Measurements from ENCODE around the gene ETS2. TPM values are rescaled to one million over a fixed set of nuclear protein-coding genes. Genes with fewer than 3 reads are reported as not detected.

Gene ETS2
- total RNA-seq, 2 experiments from 2014 or later, result 28.1 to 29.7 TPM

DNA sequence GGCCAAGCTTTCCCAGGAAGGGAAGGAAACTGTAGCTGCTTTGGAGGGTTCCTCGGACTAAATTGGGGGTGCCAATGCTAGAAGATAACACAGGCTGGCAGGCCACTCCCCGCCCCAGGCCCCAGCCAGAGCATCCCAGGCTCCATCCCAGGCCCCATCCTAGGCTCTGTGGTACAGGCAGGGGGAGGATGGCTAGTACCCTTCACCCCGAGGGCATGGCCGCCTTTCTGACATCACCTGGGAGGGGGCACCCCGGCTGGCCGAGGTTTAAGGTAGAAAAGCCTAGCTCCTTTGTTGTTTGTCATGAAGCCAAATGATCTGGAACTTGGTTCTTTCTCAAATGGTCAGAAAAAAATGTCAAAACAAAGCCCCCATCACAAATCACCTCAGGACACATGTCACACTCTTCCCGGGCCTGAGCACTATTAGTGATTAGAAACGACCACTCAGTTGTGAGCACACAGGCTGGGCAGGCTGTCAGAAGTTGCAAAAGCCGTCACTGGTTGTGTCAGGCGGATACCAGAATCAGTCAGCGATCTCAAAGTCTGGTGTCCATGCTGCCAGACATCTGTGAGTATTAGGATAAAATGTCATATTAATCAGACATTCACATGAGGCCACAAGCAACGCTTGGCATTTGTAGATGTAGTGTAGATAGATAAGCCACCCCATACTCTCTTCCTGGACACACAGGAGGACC is 31.0 kb upstream of the ETS2 start:
- no peak for ATAC-seq
- intact Hi-C loops (cut with micrococcal nuclease), result no loop called here
- POLR2A ChIA-PET, result no interaction called here

DNA sequence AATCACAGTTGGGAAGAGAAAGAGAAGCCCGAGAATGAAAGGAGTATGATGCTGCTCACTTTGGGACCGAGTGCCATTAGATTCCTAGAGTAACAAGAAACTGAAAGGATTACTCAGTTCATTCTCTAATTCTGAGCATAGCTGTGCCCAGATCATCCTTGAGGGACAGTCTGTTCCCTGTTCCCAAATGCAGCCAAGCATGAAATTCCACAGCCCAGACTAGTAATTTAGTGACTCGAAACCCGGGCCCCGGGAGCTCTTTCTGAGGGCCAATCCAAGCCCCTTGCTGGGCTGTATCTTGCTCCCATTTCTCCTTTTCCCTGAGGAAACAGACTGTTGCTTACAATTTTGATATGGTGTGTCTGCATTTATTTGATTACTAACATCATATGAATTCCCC is 30.0 kb upstream of the ETS2 start:
- peaks cover 15% of the 10 kb centered on the region for H3K36me3 Mint-ChIP-seq (ENCODE audit: low read depth)
- H3K9me3 Mint-ChIP-seq, result peaks cover 22% of the 10 kb centered on the region
- peaks cover 57% of the 10 kb centered on the region for H3K4me1 Mint-ChIP-seq (ENCODE audit: low read depth)
- POLR2A ChIA-PET, result no interaction called here
- TF ChIP-seq, protein P1, sequence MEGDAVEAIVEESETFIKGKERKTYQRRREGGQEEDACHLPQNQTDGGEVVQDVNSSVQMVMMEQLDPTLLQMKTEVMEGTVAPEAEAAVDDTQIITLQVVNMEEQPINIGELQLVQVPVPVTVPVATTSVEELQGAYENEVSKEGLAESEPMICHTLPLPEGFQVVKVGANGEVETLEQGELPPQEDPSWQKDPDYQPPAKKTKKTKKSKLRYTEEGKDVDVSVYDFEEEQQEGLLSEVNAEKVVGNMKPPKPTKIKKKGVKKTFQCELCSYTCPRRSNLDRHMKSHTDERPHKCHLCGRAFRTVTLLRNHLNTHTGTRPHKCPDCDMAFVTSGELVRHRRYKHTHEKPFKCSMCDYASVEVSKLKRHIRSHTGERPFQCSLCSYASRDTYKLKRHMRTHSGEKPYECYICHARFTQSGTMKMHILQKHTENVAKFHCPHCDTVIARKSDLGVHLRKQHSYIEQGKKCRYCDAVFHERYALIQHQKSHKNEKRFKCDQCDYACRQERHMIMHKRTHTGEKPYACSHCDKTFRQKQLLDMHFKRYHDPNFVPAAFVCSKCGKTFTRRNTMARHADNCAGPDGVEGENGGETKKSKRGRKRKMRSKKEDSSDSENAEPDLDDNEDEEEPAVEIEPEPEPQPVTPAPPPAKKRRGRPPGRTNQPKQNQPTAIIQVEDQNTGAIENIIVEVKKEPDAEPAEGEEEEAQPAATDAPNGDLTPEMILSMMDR (IDR thresholded peaks at IDR 0.05), result no peak
- DNase-seq, result no peak
- peaks cover 10% of the 10 kb centered on the region for H3K27me3 Mint-ChIP-seq
- no peak for ATAC-seq
- intact Hi-C loops (cut with micrococcal nuclease), result loop anchor here (1.0 kb wide), 1 partner anchor 11 kb away; no protein-coding TSS in a partner anchor
- no peak overlapping the region for H3K4me3 Mint-ChIP-seq
- no peak overlapping the region for H3K27ac Mint-ChIP-seq
- CTCF ChIA-PET, result interaction anchor here (1.2 kb wide), 1 partner anchor 27 kb away, joined by 3 read pairs; no protein-coding TSS in a partner anchor

More for the DNA sequence above, 31.0 kb upstream of the ETS2 start:
- no peak for DNase-seq
- Mint-ChIP-seq H3K36me3 (ENCODE audit: low read depth) (peaks cover 15% of the 10 kb centered on the region), H3K27me3 (peaks cover 10% of the 10 kb centered on the region), H3K27ac (no peak overlapping the region), H3K4me3 (no peak overlapping the region), H3K4me1 (ENCODE audit: low read depth) (peaks cover 51% of the 10 kb centered on the region), H3K9me3 (peaks cover 19% of the 10 kb centered on the region)
- CTCF ChIA-PET, result interaction anchor here (1.2 to 1.7 kb wide), 2 partner anchors 28 to 32 kb away, joined by 3 read pairs; no protein-coding TSS in a partner anchor
- TF ChIP-seq, protein P1 (IDR thresholded peaks at IDR 0.05), result no peak

DNA sequence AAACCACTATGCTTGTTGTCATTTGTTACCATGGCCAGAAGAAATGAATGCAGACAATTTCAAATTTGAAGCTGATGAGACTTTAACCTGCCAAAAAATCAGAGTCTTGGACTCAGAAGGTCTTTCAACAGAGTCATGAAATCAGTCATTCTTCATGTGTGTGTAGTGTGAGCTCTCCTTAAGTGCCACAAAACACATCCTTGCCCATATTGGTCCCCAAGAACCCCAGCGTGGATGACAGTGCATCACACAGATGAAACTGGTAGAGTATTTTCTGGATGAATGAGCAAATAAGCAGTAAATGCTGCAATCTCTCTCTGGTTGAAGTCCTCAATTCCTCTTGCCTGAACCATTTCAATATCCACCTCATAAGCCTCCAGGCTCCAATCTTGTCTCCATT is 28.7 kb upstream of the ETS2 start:
- Mint-ChIP-seq H3K4me3 (no peak overlapping the region), H3K36me3 (ENCODE audit: low read depth) (peaks cover 20% of the 10 kb centered on the region), H3K4me1 (ENCODE audit: low read depth) (peaks cover 59% of the 10 kb centered on the region), H3K27ac (peak overlapping the region; percentile 91), H3K9me3 (peaks cover 32% of the 10 kb centered on the region), H3K27me3 (peaks cover 10% of the 10 kb centered on the region)
- ChIA-PET POLR2A (interaction anchor here (0.7 to 1.6 kb wide), 3 partner anchors 8 to 30 kb away, joined by 3 to 5 read pairs (median 4); no protein-coding TSS in a partner anchor), CTCF (interaction anchor here (0.8 to 1.3 kb wide), 3 partner anchors 10 to 45 kb away, joined by 3 to 5 read pairs (median 4); no protein-coding TSS in a partner anchor)
- peak; percentile 23 for DNase-seq
- ATAC-seq, result peak; percentile 40
- intact Hi-C loops (cut with micrococcal nuclease), result no loop called here
- TF ChIP-seq, protein P1 (IDR thresholded peaks at IDR 0.05), result no peak

DNA sequence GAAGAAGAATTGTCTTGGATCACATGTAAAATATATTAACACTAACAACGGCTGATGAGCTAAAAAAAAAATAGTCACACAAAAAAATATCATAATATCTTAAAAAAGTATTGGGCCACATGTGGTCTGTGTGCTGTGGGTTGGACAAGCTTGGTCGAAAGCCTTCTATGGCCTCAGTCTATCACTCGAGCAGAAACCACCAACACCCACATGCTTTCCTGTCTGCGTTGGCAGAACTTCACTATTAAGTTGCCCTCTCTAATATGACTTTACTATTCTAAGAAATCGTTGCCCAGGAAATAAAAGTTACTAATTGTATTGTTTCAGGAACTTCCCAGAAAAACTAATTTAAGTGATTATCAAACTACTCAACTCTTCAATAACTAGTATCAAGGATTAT is 28.2 kb upstream of the ETS2 start:
- H3K4me3 Mint-ChIP-seq, result no peak overlapping the region

More for the DNA sequence above, 28.2 kb upstream of the ETS2 start:
- H3K27me3 Mint-ChIP-seq, result peaks cover 10% of the 10 kb centered on the region
- ATAC-seq, result peak; percentile 29
- H3K27ac Mint-ChIP-seq, result peak overlapping the region; percentile 91
- peaks cover 59% of the 10 kb centered on the region for H3K4me1 Mint-ChIP-seq (ENCODE audit: low read depth)
- peaks cover 24% of the 10 kb centered on the region for H3K36me3 Mint-ChIP-seq (ENCODE audit: low read depth)
- intact Hi-C loops (cut with micrococcal nuclease), result no loop called here
- POLR2A ChIA-PET, result interaction anchor here (0.7 to 1.6 kb wide), 3 partner anchors 9 to 30 kb away, joined by 3 to 5 read pairs (median 4); no protein-coding TSS in a partner anchor
- DNase-seq, result peak; percentile 66
- peaks cover 37% of the 10 kb centered on the region for H3K9me3 Mint-ChIP-seq
- CTCF ChIA-PET, result interaction anchor here (0.7 to 1.3 kb wide), 4 partner anchors 10 to 46 kb away, joined by 3 to 5 read pairs (median 4); no protein-coding TSS in a partner anchor
- TF ChIP-seq, protein P1 (IDR thresholded peaks at IDR 0.05), result no peak

Measured in activated CD8-positive, alpha-beta T cell treated with anti-CD3 and anti-CD28 coated beads for 36 hours (primary cell).